BE2C (cell line): ENCODE data around the gene RBM10.
A peak's percentile ranks its signal among the peaks of the same experiment; 100 is the strongest.

Source experiments
- DNase-seq: peaks from one replicate; pipeline ENCODE4 v3.0.0-alpha.2; 2020
- H3K27me3 ChIP-seq: fragments of 250-450 bp; sonication (Bioruptor Pico); 2 replicates; pipeline ENCODE4 v1.5.1; 2020; ENCODE audit warnings: mild to moderate bottlenecking
- H3K36me3 ChIP-seq: fragments of 250-450 bp; sonication (Bioruptor Pico); 2 replicates; pipeline ENCODE4 v1.5.1; 2020; ENCODE audit warnings: mild to moderate bottlenecking
- H3K4me1 ChIP-seq: fragments of 250-450 bp; sonication (Bioruptor Pico); 2 replicates; pipeline ENCODE4 v1.5.1; 2020
- H3K4me3 ChIP-seq: 2 replicates; pipeline ENCODE4 v1.5.1; 2011; ENCODE audit warnings: low read depth, low read length
- H3K9me3 ChIP-seq: fragments of 250-450 bp; sonication (Bioruptor Pico); 2 replicates; pipeline ENCODE4 v1.5.1; 2020
- CTCF ChIP-seq: IDR thresholded peaks from 2 replicates; pipeline ENCODE4 v1.5.1; 2012; ENCODE audit warnings: mild to moderate bottlenecking, low read depth, low read length

The RBM10 gene

GRCh38 chrX:47234583-47234982 is 89.6 kb downstream of the RBM10 start:
- H3K4me3 ChIP-seq = peak overlapping the region; percentile 77

GRCh38 chrX:47235691-47236103 is 90.7 kb downstream of the RBM10 start:
- Histone ChIP-seq H3K9me3 (no peaks in the 10 kb centered on the region), H3K27me3 (no peaks in the 10 kb centered on the region), H3K36me3 (no peaks in the 10 kb centered on the region), H3K4me1 (no peaks in the 10 kb centered on the region), H3K4me3 (no peak overlapping the region)
- no peak for DNase-seq
- TF ChIP-seq CTCF = no peak

More at GRCh38 chrX:47234583-47234982, 89.6 kb downstream of the RBM10 start:
- Histone ChIP-seq H3K36me3 (no peaks in the 10 kb centered on the region), H3K27me3 (no peaks in the 10 kb centered on the region), H3K9me3 (no peaks in the 10 kb centered on the region), H3K4me1 (no peaks in the 10 kb centered on the region)
- DNase-seq = no peak
- no peak for TF ChIP-seq CTCF
